ENCODE data around the gene DGCR2.

DNA sequence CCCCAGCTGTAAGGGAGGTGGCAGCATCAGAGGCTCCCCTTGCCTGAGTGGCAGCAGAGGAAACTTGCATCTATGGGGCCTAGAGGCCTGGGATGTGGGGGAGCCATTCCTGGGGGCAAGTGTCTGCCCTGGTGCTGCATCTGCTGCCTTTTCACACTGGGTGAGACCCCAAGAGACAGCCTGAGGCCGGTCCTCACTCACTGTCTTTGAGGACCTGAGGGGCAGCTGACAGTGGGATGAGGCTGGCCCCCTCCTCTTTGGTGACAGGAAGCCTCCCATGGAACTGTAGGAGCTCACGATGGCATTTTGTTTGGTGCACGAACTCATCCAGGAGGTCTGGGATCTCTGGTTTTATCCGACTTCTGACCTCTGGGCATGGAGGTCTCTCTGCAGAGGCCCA is 104.0 kb downstream of the DGCR2 start:
- no peak for TF ChIP-seq POLR2AphosphoS5 (IDR thresholded peaks at IDR 0.05; ENCODE audit: low read length)
- TF ChIP-seq, protein P1, sequence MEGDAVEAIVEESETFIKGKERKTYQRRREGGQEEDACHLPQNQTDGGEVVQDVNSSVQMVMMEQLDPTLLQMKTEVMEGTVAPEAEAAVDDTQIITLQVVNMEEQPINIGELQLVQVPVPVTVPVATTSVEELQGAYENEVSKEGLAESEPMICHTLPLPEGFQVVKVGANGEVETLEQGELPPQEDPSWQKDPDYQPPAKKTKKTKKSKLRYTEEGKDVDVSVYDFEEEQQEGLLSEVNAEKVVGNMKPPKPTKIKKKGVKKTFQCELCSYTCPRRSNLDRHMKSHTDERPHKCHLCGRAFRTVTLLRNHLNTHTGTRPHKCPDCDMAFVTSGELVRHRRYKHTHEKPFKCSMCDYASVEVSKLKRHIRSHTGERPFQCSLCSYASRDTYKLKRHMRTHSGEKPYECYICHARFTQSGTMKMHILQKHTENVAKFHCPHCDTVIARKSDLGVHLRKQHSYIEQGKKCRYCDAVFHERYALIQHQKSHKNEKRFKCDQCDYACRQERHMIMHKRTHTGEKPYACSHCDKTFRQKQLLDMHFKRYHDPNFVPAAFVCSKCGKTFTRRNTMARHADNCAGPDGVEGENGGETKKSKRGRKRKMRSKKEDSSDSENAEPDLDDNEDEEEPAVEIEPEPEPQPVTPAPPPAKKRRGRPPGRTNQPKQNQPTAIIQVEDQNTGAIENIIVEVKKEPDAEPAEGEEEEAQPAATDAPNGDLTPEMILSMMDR (IDR thresholded peaks at IDR 0.05 in 2 of 3, conservative IDR thresholded peaks at IDR 0.05 in 1 of 3; ENCODE audit: control insufficient read depth in 2 of 3, extremely low read depth in 1 of 3, insufficient read depth in 1 of 3, low read depth in 3 of 3, low read length in 3 of 3) = no peak
- TF ChIP-seq YBX1 (IDR thresholded peaks at IDR 0.05) = no peak
- no peak for TF ChIP-seq YY1 (IDR thresholded peaks at IDR 0.05; ENCODE audit: low read depth, low read length)
- no peak for TF ChIP-seq SP1 (IDR thresholded peaks at IDR 0.05; ENCODE audit: low read depth, low read length)
- no peak for TF ChIP-seq CHD2 (IDR thresholded peaks at IDR 0.05; ENCODE audit: borderline replicate concordance, low read depth, low read length)
- no peak for TF ChIP-seq SUZ12 (IDR thresholded peaks at IDR 0.05; ENCODE audit: unreplicated experiment)
- TF ChIP-seq TCF7 (IDR thresholded peaks at IDR 0.05; ENCODE audit: borderline replicate concordance) = no peak
- no peak for TF ChIP-seq EP300 (IDR thresholded peaks at IDR 0.05; ENCODE audit: borderline replicate concordance in 1 of 2, control insufficient read depth in 1 of 2, low read depth in 2 of 2, low read length in 2 of 2)
- no peak for TF ChIP-seq SPI1 (IDR thresholded peaks at IDR 0.05; ENCODE audit: borderline replicate concordance, insufficient read depth, low read depth, low read length)
- no peak for TF ChIP-seq POLR2A (IDR thresholded peaks at IDR 0.05; ENCODE audit: low read depth, low read length)
- no peak for TF ChIP-seq FOS (IDR thresholded peaks at IDR 0.05; ENCODE audit: borderline replicate concordance, extremely low read depth, insufficient read length)
- TF ChIP-seq CEBPB (IDR thresholded peaks at IDR 0.05; ENCODE audit: borderline replicate concordance in 1 of 2, low read depth in 2 of 2, low read length in 2 of 2) = no peak
